NCI-H345 treated with DMSO at 0.1 percent for 48 hours (cell line): ENCODE results near the gene DERL3.

Source experiments
- DNase-seq: peaks from one replicate; lab custom pipeline; 2025; ENCODE audit not compliant: unreplicated experiment; lab: John Stamatoyannopoulos, UW

The DERL3 gene

DNA sequence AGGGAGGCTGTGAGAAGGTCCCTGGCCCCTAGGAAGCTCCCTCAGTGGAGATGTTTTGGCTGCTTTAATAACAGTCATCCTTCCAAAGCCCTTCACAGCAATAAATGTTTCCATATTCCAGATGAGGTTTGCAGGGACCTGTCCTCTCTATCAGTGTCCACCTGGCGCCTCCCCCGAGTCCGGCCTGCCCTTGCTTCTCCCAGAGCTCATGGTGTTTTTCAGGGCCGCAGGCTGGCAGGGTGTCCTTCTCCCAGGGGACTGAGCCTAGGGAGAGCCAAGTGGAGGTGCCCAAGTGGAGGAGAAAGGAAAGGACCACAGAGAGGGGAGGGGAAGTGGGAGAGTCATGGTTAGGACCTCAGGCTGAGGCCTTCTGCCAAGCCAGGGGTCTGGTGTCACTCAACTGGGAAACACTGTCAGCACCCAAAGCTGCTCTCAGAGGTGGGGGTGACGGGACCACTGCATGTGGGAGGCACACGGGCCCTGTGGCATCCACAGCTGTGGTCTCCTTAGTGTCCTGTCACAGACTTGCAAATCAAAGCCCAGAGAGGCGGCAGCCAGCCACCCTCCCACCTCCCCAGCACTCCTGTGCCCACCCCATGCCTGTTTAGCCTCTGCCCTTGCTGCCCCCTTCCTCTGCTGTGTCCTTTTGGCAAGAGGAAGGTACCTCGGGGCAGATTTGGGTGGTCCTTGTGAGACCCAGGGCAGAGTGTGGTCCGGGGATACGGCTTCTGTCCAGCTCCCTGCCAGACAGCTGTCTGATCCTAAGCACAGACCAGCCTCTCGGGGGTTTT lies 6.4 kb downstream of the DERL3 start:
- no peak for DNase-seq

DNA sequence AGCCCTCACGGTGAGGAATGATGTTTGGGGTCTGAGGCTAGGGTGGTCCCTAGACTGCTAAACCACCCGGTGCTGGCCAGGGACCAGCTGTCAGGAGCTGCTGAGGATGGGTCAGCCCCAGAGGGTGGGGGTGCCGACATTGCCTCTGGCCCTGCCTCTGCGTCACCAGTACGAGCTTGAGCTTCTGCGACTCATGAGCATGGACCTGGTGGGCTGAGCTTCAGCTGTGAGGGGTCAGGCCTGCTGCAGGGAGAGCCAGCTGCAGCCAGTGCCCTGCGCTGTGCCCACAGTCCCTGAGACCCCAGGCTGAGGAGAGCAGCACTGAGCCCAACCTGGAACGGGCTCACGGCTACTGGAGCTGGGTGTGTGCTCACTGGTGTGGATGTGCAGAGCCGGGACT lies 7.0 kb downstream of the DERL3 start:
- no peak for DNase-seq

DNA sequence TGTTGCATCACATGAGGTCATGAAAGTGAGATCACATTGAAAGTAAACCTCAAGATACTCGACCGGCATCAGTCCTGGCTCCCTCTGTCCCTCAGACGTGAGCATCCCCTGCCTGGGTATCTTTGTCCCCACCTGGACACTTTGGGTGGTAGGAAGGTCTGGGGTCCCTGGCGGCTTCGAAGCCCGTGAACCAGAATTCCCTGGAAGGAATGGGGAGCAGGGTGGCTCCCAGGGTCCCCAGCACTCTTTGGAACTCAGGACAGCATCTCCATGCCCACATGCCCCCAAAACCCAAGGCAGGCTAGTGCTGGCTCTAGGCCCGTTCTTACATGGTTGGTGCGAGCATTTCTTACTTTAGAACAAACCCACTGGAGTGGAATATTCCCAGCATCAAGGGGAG lies 7.5 kb downstream of the DERL3 start:
- DNase-seq, result no peak

DNA sequence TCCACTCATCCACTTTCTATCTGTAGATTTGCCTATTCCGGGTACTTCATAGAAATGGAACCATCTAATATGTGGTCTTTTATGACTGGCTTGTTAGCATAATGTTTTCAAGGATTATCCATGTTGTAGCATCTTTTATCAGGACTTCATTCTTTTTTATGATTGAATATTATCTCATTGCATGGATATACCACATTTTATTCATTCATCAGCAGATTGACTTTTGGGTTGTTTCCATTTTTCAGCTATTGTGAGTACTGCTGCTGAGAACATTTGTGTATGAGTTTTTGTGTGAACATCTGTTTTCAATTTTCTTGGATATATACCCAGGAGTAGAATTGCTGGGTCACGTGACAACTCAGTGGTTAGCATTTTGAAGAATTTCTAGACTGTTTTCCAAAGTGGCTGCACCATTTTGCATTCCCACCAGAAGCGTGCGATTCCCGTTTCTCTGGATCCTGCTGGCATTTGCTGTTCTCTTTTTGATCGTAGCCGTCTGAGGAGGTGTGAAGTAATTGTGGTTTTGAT lies 8.9 kb downstream of the DERL3 start:
- no peak for DNase-seq

DNA sequence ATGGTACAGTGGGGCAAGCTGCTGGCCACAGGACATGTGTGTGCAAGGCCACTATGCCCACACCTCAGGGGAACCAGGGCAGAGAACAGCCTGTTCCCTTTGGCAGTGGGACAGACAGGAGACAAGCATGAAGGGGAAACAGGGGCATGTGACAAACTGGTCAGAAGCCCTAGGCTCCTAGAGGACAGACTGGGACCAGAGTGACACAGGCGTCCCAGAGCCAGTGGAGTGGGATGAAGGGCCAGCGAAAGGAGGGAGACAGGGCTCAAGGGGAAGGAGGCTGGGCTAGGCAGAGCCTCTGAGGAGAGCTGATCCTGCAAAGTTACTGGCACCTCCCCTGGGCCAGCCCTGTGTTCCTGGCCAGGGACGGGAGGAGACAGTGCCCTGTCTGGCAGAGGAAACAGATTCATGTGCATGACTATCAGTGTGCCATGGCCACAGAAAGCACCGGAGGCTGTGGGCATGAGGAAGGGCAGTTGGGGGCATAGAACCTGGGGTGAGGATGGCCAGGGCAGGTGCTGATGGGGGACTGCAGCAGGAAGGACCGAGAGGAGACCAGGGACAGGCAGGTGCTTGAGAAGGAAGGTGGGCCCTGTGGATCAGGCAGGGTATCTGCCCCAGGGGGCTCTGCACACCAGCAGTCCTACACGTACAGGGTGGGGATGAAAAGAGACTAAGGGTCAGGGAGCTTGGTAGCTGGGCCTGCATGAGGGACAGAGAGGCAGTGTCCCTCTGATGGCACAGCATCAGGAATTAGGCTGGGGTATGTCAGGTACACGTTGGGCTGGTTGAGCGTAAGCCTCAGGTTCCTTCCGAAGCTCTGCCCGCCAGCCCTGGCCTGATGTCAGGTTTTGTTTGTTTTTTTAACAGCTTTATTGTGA lies 9.8 kb downstream of the DERL3 start:
- no peak for DNase-seq

DNA sequence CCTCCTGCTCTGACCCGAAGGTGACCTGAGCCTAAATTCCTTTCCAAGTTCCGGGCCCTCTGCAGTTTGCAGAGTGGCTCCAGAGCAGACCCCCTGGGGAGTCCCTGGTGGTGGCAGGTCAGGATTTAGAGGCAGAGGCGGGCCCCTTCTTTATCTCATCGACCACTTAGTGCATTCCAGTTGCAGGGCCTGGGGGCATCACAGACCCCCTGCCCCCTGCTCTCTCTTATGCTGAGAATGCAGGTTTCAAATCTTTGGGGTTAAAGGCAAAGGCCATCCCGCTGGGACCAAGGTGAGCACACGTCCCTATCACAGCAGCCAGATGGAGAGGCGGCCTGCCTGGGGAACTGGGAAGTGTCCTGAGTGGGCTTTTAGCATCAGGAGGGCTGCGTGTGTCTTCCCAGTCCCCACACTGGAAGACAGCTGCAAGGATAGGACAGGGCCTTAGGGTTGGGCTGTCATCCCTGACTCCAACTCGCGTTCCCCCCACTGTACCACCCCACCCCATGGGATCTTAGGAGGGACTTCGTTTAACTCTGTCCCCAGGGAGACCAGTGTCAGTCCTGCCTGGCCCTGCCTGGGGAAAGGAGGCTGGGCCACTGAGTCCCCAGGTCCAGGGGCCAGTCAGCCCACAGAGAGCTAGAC lies 11.3 kb downstream of the DERL3 start:
- no peak for DNase-seq

DNA sequence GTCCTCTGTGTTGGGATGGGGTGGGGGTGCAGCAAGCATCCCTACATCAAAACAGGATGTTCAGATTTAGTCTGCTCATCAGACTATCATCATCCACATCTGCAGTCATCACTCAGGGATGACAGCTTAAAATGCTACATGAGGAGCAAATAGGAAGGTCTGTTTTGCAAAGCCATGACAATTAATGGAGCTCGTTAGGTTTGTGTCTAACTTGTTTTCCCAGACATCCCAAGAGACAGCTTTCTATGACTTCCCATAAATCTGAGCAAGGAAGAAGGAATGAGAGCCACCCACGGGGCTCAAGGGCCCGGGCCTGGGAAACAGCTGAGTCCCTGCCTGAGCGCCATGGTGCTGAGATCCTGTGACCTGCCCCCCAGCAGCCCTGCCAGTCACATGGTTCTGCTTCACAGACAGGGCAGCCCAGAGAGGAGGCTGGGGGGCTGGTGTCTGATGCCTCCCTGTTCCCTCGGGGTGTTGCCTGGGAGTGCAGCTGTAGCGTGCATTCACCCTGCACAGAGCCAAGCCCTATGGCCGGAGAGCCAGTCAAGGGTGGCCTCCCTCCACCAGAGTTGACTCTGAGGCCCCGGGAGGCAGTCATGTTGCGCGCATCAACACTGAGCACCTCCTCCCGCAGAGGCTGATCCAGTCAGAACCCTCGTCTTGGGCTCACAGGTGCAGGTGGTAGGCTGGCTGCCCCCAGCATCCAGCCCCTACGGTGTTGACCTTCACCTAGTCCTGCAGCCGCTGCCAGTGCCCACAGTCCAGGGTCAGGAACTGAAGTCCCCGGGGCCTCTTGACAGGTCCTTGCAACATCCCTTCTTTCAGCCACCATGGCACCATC lies 12.1 kb downstream of the DERL3 start:
- no peak for DNase-seq

DNA sequence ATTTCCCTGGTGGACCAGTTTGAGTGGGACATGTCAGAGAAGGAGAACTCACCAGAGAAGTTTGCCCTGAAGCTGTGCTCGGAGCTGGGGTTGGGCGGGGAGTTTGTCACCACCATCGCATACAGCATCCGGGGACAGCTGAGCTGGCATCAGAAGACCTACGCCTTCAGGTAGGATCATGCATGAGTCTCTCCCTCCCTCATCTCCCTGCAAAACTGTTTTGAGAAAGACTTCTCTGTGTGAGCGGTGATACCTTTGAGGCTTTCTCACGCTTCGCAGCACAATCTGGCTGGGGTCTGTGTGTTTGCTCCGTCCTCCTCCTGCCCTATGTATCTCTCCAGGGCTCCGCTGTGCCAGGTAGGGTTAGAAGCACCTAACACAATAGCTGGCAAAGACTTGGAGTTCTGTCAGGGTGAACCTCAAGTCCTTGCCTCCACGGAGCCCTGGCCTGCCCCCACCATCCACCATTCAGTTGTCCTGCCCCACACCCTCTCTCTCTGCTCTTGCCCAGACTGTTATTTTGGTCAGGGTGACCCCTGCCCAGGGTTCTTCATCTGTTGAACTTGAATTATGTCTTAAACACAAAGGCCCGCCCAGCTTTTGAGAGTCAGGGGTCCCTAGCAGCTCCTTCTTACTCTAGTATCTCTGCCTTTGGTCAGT lies 13.4 kb downstream of the DERL3 start:
- DNase-seq, result no peak

DNA sequence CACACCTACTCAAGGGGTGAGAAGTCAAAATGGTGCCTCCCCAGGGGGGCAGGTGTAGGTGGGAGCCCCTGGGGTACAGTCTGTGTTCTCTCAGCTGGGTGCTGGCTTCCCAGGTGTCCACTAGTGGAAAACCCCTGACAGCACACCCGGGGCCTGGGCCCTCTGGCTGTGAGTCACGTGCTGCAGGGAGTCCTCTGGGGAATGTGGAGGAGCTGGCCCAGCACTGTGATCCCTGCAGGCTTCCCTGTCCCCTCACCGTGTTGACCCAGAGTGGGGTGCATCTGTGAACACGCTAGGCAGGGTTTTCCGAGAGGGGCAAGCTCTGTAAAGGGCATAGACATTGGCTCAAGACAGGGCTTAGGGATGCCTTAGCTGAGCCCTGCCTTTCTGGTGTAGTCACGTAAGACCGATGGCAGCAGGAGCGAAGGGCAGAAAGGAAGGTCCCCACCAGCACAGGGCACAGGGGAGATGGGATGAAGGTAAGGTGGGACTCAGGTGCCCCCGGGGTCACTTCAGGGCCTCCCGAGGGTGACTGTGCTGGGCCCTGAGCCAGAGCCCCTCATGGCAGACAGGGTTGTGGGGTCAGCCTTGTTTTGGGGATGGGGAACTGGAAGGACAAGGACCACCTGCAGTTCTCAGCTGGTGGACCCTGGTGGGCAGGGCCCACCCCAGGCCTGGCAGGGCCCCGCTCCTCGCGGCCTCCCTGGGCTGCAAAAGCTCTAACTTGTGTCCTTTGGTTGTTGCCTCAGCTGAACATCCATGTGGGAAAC lies 14.1 kb downstream of the DERL3 start:
- no peak for DNase-seq

DNA sequence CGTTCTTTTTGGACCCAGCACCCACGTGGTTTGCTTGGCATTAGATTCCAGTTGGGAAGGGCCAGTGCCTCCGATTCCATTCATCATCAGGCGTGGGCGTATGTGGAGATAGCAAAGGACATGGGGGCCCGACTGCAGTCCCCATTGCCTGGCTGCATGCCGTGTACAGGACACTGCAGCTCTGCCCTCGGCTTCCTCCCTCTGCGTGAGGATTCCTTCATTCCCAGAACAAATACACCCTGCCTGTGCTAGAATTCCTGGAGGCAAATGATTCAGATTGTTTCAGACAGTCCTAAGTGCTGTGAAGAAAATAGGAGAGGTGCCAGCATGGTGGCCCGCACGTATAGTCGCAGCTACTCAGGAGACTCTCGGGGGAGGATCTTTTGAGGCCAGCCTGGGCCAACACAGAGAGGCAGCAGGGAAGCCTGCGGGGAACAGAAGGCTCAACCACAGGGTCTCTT lies 15.4 kb downstream of the DERL3 start:
- DNase-seq, result no peak

DNA sequence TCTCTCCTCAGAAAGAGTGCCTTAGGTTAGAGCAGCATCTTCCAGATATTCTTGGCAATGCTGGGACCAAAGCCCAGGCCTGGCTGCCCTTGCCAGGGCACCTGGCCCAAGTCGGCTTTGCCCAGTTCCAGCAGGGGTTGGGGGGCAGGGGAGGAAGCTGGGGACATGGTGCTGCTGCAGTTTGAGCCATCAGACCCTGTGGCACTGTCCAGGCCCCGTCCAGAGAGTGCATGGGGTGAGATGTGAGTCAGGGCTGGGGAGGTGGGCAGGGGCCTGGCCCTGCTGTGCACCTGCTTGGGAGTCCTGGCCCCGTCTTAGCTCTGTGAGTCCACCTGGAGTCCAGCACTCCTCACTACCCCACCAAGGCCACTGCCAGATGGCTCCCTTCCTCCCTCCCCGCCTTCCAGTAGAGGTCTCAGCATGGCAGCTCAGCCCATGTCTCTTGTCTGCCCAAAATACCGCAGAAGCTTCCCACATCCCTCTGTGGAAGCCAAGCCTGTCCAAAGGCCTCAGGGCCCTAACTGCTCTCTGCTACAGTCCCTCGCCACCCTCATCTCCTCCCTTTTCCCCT lies 16.6 kb downstream of the DERL3 start:
- DNase-seq, result no peak

DNA sequence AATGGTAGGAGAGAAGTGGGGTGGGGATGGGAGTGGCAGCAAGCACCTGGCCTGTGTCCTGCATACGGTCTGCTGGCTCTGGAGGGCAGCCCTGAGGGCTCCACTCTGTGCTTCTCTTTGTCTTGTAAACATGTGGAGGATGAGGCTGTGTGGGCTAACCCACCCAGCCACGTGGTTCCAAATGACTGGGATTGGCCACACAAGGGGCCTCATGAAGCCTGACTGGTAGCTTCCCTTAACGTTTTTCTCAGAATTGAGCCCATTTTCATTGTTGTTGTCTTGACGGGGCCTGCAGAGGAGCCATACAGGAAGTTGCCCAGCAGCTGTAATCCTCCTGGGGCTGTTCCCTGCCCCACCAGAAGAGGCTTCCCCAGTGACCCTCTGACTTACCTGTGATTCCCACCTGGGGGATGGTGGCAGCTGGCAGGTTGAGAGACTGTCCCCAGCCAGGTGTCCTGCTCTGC lies 18.0 kb downstream of the DERL3 start:
- no peak for DNase-seq

DNA sequence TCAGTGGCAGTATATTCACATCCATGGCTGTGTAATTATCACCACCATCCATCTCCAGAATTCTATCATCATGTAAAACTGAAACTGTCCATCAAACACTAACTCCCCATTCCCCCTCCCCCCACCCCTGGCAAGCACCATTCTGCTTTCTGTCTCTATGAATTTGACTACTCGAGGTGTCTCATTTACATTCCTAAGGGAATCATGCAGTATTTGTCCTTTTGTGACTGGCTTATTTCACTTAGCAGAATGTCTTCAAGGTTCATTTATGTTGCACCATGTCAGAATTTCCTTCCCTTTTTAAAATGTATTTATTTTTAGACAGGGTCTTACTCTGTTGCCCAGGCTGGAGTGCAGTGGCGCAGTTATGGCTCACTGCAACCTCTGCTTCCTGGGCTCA lies 20.3 kb downstream of the DERL3 start:
- no peak for DNase-seq

DNA sequence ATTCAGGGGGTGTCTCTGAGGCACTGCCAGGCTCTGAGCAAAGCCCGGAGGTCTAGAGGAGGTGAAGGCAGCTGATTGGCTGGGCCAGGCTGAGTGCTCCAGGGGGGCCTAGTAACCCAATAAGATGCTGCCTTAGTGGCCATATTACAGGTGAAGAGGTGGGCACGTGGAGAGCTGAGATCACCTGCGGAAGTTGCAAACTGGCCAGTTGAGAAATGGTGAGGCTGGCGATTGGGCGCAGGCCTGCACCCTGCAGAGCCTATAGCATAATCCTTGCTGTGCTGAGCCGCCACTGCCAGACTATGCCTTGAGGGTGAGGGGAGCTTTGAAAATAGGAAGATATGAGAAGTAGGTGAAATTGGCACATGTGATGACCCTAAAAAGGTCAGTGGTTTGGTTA lies 21.7 kb downstream of the DERL3 start:
- no peak for DNase-seq

DNA sequence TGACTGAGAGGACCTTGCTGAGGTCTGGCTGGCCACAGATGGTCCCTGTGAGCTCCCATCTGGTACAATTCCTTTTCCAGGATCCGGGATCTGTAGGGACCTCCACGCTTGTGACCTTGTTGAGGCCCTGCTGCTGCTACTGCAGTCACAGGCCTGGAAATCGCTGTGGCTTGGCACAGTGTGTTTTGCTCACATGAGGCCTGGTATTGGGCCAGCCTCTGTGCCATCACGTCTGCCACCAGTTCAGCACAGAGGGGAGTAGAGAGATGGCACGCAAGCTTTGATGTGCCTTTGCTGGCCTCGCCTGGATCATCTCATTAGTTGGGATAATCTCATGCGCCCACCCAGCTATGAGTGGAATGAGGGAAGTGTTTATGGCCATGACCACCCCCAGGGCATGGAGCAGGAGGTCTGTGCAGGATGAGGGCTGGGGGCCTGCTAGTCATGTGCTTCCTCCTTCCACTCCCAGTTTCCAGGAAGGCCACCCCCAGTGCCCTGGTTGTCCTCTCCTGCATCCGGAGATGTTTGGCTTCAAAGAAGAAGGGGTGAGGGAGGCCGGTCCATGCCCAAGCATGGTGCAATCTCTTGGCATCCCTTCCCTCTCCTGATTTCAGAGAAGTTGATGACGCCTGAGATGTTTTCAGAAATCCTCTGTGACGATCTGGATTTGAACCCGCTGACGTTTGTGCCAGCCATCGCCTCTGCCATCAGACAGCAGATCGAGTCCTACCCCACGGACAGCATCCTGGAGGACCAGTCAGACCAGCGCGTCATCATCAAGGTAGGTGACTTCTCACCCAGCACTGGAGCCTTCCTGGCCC lies 22.4 kb downstream of the DERL3 start:
- DNase-seq, result no peak

DNA sequence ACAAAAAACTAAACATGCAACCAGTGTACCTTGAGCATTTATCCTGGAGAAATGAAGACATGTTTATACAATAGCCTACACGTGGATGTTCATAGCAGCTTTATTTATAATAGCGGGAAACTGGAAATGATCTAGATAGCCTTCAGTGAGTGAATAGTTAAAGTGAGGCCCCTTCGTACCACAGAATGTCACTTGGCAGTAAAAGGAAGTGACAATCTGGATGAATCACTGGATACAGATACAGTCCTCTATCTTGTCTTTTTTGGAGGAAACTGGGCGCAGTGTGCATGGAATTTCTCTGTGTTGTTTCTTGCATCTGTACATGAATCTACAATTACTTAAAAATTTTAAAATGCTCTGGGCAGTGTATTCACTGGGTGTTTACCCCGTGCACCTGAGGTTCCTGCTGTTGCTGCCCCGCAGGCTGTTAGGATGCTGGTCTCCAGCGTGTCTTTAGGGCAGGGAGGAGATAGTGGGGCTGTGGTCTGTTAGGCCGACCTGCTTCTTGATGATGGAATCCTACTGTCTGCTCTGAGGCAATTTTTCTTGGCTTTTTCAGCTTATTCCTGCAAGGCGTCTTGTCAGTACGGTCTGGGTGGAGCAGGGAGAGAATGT lies 23.2 kb downstream of the DERL3 start:
- DNase-seq, result no peak

DNA sequence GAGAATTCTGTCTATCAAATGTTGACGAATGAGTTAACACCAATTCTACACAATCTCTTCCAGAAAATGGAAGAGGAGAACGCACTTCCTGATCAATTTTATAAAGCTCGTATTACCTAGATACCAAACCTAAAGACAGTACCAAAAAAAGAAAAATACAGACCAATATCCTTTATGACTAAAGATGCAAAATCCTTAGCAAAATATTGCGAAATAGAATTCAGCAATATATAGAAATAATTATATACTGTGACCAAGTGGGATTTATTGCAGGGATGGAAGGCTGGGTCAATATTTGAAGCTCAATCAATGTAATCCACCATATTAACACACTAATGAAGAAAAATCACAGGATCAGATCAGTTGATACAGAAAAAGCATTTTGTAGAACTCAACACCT lies 26.4 kb downstream of the DERL3 start:
- no peak for DNase-seq

DNA sequence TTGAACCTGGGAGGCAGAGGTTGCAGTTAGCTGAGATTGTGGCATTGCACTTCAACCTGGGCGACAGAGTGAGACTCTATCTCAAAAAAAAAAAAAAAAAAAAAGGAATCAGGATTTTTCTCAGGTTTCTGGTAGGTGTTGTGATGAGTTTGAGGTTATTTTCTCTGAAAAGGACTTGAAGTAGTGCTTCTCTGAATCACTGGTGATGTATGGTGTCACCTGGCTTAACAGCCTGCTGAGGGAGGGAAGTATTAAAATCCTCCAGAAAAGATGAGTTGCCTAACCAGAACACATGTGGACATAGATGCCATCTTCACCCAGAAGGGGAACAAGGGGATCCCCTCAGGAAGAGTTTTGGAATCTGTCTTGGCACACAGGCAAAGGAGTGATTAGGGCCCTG lies 32.0 kb downstream of the DERL3 start:
- no peak for DNase-seq
